Gastrocnemius medialis (tissue), 4 donors: Measurements from ENCODE around the gene GBP7. TPM values are rescaled to one million over a fixed set of nuclear protein-coding genes. Genes with fewer than 3 reads are reported as not detected.
"Not testable (repeated sequence)": the region's sequence is repeated elsewhere in the genome, so short reads cannot be mapped to it uniquely, and the experiment has no call there.

ENCODE experiments used
- ATAC-seq, 2 donors: fragments of 150-250 bp; one replicate each; pipeline ENCODE4 v1.9.1; 2016
- DNase-seq, 2 donors: peaks; one replicate each; pipeline ENCODE4 v3.0.0-alpha.2; 2019
- H3K27ac ChIP-seq, 4 donors: fragments of 200-600 bp; sonication (generic); 1 replicate in 1 of 4; 2 replicates in 3 of 4; pipeline ENCODE4 v1.5.1; 2016 to 2018; ENCODE audit warnings: mild to moderate bottlenecking in 2 of 4, moderate library complexity in 1 of 4
- H3K27me3 ChIP-seq, 3 donors: fragments of 200-600 bp; sonication (generic) in 2 of 3; 1 replicate in 1 of 3; 2 replicates in 2 of 3; pipeline versions ENCODE4 v1.5.1 to v1.6.0; 2016 to 2019; ENCODE audit warnings: mild to moderate bottlenecking in 1 of 3, moderate library complexity in 1 of 3
- H3K36me3 ChIP-seq, 2 donors: fragments of 200-600 bp; sonication (generic) in 1 of 2; one replicate each; pipeline ENCODE4 v1.5.1; 2017 to 2018
- H3K4me1 ChIP-seq, 2 donors: fragments of 200-600 bp; sonication (generic) in 1 of 2; one replicate each; pipeline ENCODE4 v1.5.1; 2016 to 2017; ENCODE audit warnings: mild to moderate bottlenecking in 2 of 2
- H3K4me3 ChIP-seq, 4 donors: fragments of 200-600 bp; sonication (generic) in 3 of 4; 1 replicate in 1 of 4; 2 replicates in 3 of 4; pipeline ENCODE4 v1.5.1; 2016 to 2019; ENCODE audit warnings: mild to moderate bottlenecking in 2 of 4
- H3K9me3 ChIP-seq, 3 donors: fragments of 200-600 bp; sonication (generic) in 2 of 3; 1 replicate in 1 of 3; 2 replicates in 2 of 3; pipeline ENCODE4 v1.5.1; 2016 to 2019
- CTCF ChIP-seq, 5 experiments: fragments of 450-650 bp in 3 of 5; fragments of 200-600 bp in 2 of 5; sonication (generic) in 2 of 5; IDR thresholded peaks in 4 of 5; conservative IDR thresholded peaks in 1 of 5; 1 replicate in 4 of 5; 2 replicates in 1 of 5; pipeline ENCODE4 v1.5.1; 2016 to 2019; ENCODE audit warnings: antibody characterized with exemption in 5 of 5, mild to moderate bottlenecking in 3 of 5, moderate library complexity in 3 of 5
- POLR2A ChIP-seq, 2 donors: fragments of 450-650 bp; IDR thresholded peaks; one replicate each; pipeline ENCODE4 v1.6.1; 2017; ENCODE audit warnings: antibody characterized with exemption in 2 of 2, mild to moderate bottlenecking in 2 of 2, moderate library complexity in 2 of 2
- in situ Hi-C, 4 donors: fragments of 200-750 bp; cut with MboI; loops; one replicate each; pipeline versions ENCODE4 v1.15.0 to v1.8.0; 2017; ENCODE audit warnings: low sequenced_read_pairs in 4 of 4
- intact Hi-C: fragments of 100-400 bp; cut with DNase I; formaldehyde crosslinking; loops from one replicate; pipeline ENCODE4 v1.15.1; 2023; ENCODE audit warnings: low total_unique reads
- total RNA-seq, 4 donors: library from RNA; depleted of rRNA; stranded (reverse); fragments of >200 nt; gene quantifications; one replicate each; pipeline versions ENCODE4 v1.1.0 to v1.2.3, GENCODE V29; 2016

GBP7 gene
- total RNA-seq, 4 donors from 2014 or later: not detected

DNA sequence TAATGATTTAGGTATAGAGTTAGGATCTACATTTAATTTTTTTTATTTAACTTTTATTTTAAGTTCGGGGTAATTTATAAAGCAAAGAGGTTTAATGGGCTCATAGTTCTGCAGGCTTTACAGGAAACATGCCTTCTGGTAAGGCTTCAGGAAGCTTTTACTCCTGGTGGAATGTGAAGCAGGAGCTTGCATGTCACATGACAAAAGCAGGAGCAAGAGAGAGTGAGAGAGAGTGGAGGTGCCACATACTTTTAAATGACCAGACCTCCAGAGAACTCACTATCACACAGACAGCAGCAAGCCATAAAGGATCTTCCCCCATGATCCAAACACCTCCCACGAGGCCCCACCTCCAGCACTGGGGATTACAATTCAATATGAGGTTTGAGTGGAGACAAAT is 32.3 kb downstream of the GBP7 start:
- TF ChIP-seq CTCF (IDR thresholded peaks at IDR 0.05 in 4 of 5, conservative IDR thresholded peaks at IDR 0.05 in 1 of 5): no peak
- no peak for TF ChIP-seq POLR2A (IDR thresholded peaks at IDR 0.05)
- in situ Hi-C loops: no loop called here

DNA sequence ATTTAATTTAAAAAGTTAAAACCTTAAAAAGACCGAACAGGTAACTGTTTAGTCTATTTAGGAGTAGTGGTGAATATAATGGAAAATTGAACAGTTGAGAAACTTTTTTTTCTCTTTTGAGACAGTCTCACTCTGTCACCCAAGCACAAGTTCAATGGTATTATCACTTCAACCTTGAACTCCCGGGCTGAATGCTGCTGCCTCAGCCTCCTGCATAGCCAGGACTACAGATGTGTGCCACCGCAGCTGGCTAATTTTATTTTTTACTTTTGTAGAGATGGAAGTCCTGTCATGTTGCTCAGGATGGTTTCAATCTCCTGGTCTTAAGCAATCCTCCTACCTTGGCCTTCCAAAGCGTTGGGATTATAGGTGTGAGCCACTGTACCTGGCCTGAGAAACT is 33.6 kb downstream of the GBP7 start:
- H3K36me3 ChIP-seq: no peaks in the 10 kb centered on the region
- no peak for ATAC-seq
- no peaks in the 10 kb centered on the region for H3K9me3 ChIP-seq
- TF ChIP-seq POLR2A (IDR thresholded peaks at IDR 0.05): no peak
- TF ChIP-seq CTCF (IDR thresholded peaks at IDR 0.05 in 4 of 5, conservative IDR thresholded peaks at IDR 0.05 in 1 of 5): no peak
- no peak for DNase-seq
- no peak overlapping the region for H3K27ac ChIP-seq
- H3K4me1 ChIP-seq: no peaks in the 10 kb centered on the region
- intact Hi-C loops: no loop called here
- H3K4me3 ChIP-seq: no peak overlapping the region
- H3K27me3 ChIP-seq: no peaks in the 10 kb centered on the region
- in situ Hi-C loops: no loop called here

More for the DNA sequence above, 32.3 kb downstream of the GBP7 start:
- intact Hi-C loops: no loop called here
- ATAC-seq (no peak), DNase-seq (no peak)
- no peaks in the 10 kb centered on the region for H3K27me3 ChIP-seq
- H3K27ac ChIP-seq: no peak overlapping the region
- no peak overlapping the region for H3K4me3 ChIP-seq
- H3K4me1 ChIP-seq: no peaks in the 10 kb centered on the region
- H3K9me3 ChIP-seq: no peaks in the 10 kb centered on the region
- no peaks in the 10 kb centered on the region for H3K36me3 ChIP-seq

DNA sequence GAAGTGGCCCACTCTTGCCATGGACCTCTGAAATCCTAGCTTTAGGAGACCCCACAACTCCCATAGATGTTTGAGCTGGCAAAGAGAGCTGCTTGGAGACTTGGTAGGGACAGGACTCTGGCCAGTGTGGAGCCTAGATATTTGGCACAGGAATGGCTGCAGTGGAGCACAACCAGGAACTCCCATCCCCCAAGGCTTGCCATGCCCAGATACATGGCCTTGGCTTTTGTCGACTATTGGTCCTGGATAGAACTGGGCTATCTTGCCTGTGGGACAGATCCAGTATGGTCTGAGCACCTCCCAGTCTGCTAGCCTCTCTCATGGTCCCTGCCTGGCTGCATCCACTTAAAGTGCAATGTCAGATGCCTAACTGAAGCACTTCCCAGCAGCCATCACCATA is 42.1 kb downstream of the GBP7 start:
- Histone ChIP-seq H3K4me3 (no peak overlapping the region), H3K36me3 (no peaks in the 10 kb centered on the region), H3K27ac (no peak overlapping the region), H3K9me3 (no peaks in the 10 kb centered on the region), H3K27me3 (no peaks in the 10 kb centered on the region), H3K4me1 (peaks cover 7 to 14% of the 10 kb centered on the region in 2 donors)
- DNase-seq: no peak
- intact Hi-C loops (no loop called here), in situ Hi-C loops (no loop called here)
- ATAC-seq: no peak
- no peak for TF ChIP-seq POLR2A (IDR thresholded peaks at IDR 0.05)

GRCh38 chr1:89130716-89131115 is 45.1 kb downstream of the GBP7 start:
- in situ Hi-C loops: no loop called here
- DNase-seq: no peak
- TF ChIP-seq POLR2A (IDR thresholded peaks at IDR 0.05) (no peak), CTCF (IDR thresholded peaks at IDR 0.05 in 4 of 5, conservative IDR thresholded peaks at IDR 0.05 in 1 of 5) (no peak)
- no peak overlapping the region for H3K4me3 ChIP-seq
- H3K27ac ChIP-seq: no peak overlapping the region
- no peaks in the 10 kb centered on the region for H3K27me3 ChIP-seq
- H3K9me3 ChIP-seq: no peaks in the 10 kb centered on the region
- H3K4me1 ChIP-seq: peaks cover 7 to 23% of the 10 kb centered on the region in 2 donors
- no peaks in the 10 kb centered on the region for H3K36me3 ChIP-seq
- ATAC-seq: no peak
- intact Hi-C loops: no loop called here

GRCh38 chr1:89129911-89130310 is 45.9 kb downstream of the GBP7 start:
- ATAC-seq (no peak), DNase-seq (no peak)
- H3K4me3 ChIP-seq: peak overlapping the region in 1 of 4 donors; percentile 51
- H3K27me3 ChIP-seq: no peaks in the 10 kb centered on the region
- H3K27ac ChIP-seq: peak overlapping the region; percentile 52 to 91 (median 81)
- H3K4me1 ChIP-seq: peaks cover 7 to 23% of the 10 kb centered on the region in 2 donors
- intact Hi-C loops (no loop called here), in situ Hi-C loops (no loop called here)
- TF ChIP-seq CTCF (IDR thresholded peaks at IDR 0.05 in 4 of 5, conservative IDR thresholded peaks at IDR 0.05 in 1 of 5) (no peak), POLR2A (IDR thresholded peaks at IDR 0.05) (no peak)
- no peaks in the 10 kb centered on the region for H3K9me3 ChIP-seq
- no peaks in the 10 kb centered on the region for H3K36me3 ChIP-seq

- H3K27ac ChIP-seq: peak overlapping the region; percentile 52 to 91 (median 81)
Measured at GRCh38 chr1:89128003-89128458, 47.8 kb downstream of the GBP7 start.

DNA sequence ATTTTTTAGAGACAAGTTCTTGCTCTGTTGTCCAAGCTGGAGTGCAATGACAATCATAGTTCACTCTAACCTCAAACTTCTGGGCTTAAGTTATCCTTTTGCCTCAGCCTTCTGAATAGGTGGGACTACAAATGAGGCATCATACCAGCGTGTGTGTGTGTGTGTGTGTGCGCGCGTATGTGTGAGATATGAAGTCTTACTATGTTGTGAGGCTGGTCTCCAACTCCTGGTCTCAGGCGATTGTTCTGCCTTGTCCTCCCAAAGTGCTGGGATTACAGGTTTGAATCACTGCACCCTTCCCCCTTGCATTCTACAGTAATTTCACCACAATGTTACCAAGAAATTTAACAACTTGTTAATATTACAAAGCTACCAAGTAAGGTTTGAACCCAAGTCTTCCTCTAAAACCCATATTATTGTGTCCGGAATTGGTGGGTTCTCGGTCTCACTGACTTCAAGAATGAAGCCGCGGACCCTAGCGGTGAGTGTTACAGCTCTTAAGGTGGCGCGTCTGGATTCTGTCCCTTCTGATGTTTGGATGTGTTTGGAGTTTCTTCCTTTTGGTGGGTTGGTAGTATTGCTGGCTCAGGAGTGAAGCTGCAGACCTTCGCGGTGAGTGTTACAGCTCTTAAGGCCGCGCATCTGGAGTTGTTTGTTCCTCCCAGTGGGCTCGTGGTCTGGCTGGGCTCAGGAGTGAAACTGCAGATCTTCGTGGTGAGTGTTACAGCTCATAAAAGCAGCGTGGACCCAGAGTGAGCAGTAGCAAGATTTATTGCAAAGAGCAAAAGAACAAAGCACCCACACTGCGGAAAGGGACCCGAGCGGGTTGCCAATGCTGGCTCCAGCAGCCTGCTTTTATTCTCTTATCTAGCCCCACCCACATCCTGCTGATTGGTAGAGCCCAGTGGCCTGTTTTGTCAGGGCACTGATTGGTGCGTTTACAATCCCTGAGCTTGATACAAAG is 48.9 kb downstream of the GBP7 start:
- H3K4me3 ChIP-seq: peak overlapping the region in 1 of 4 donors; percentile 67
- ATAC-seq, in situ Hi-C loops, DNase-seq, H3K9me3 ChIP-seq, H3K27me3 ChIP-seq, H3K36me3 ChIP-seq, intact Hi-C loops: not testable (repeated sequence)
- peak overlapping the region; percentile 78 to 91 (median 85) for H3K27ac ChIP-seq
- peaks cover 15 to 42% of the 10 kb centered on the region in 2 donors for H3K4me1 ChIP-seq

More at GRCh38 chr1:89128003-89128458, 47.8 kb downstream of the GBP7 start:
- H3K4me3 ChIP-seq: peak overlapping the region; percentile 38 to 52 (median 48)
- ATAC-seq, H3K27me3 ChIP-seq, DNase-seq, H3K36me3 ChIP-seq, H3K9me3 ChIP-seq, intact Hi-C loops, in situ Hi-C loops: not testable (repeated sequence)
- peaks cover 15 to 34% of the 10 kb centered on the region in 2 donors for H3K4me1 ChIP-seq
